Fibroblast of villous mesenchyme (primary cell): ENCODE data around the gene FANCC. TPM values are rescaled to one million over a fixed set of nuclear protein-coding genes. Genes with fewer than 3 reads are reported as not detected.
A peak's percentile ranks its signal among the peaks of the same experiment; 100 is the strongest.

Experiments used
- DNase-seq: peaks from one replicate; pipeline ENCODE4 v3.0.0-alpha.2; 2010; ENCODE audit warnings: low read depth
- H3K4me3 ChIP-seq: 2 replicates; pipeline ENCODE4 v1.5.1; 2011; ENCODE audit warnings: low read depth, mild to moderate bottlenecking, low read length
- total RNA-seq: library from RNA; depleted of rRNA; stranded (reverse); fragments of >200 nt; gene quantifications from 2 replicates; pipeline ENCODE4 v1.2.3, GENCODE V29; 2012
- TF ChIP-seq, protein P1 (sequence below): IDR thresholded peaks from 2 replicates; pipeline ENCODE4 v1.5.1; 2012; ENCODE audit warnings: low read depth, mild to moderate bottlenecking, low read length; ENCODE audit not compliant: insufficient read depth

The FANCC gene
- total RNA-seq, 1 donor, result 7.8 TPM

DNA sequence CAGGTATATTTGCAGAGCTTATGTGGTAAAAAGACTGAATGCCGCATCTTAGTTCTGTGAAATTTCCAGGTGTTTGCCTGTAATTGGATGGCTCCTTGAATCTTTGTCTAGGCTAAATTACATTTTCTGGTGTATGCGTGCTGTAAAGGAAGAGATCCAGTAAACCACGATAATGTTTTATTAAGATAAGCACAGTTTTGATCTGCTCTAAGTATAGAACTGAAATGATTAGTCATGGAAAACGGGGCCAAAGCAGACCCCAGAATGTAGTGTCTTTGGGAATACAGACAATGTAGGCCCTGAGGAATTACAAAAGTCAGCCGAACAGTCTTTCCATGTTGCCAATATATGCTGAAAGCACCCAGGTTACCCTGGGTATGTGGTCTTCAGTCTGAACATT is 257.3 kb downstream of the FANCC start:
- no peak for DNase-seq
- TF ChIP-seq, protein P1, sequence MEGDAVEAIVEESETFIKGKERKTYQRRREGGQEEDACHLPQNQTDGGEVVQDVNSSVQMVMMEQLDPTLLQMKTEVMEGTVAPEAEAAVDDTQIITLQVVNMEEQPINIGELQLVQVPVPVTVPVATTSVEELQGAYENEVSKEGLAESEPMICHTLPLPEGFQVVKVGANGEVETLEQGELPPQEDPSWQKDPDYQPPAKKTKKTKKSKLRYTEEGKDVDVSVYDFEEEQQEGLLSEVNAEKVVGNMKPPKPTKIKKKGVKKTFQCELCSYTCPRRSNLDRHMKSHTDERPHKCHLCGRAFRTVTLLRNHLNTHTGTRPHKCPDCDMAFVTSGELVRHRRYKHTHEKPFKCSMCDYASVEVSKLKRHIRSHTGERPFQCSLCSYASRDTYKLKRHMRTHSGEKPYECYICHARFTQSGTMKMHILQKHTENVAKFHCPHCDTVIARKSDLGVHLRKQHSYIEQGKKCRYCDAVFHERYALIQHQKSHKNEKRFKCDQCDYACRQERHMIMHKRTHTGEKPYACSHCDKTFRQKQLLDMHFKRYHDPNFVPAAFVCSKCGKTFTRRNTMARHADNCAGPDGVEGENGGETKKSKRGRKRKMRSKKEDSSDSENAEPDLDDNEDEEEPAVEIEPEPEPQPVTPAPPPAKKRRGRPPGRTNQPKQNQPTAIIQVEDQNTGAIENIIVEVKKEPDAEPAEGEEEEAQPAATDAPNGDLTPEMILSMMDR, result no peak

DNA sequence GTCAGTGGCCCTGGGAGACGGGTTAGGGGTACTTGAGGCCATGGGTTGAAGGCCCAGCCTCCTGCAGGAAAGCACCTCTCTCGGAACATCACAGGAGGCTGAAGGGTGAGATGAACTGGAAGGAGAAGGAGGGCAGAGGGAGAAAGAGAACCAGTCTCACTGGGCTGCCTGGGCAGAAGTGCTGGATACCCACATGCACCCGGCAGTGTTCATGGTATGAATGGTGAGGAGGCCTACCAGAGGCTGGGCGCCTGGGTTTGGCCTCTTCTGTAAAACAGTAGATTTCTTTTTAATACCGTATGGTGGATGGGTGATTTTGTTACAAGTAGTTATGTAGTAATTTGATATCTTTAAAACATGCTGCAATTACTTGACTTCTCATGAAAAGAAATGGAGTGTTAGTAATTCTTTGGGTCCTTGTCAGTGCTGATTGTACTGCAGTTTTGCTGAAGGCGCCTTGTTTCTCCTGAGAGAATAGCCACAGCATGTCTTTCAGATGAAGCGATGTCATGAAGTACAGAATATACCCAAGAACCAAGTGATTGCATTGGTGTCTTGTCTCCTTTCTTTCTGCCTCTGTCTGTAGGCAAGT is 258.6 kb downstream of the FANCC start:
- no peak for DNase-seq
- no peak overlapping the region for H3K4me3 ChIP-seq
- TF ChIP-seq, protein P1, result no peak

More for the DNA sequence above, 257.3 kb downstream of the FANCC start:
- no peak overlapping the region for H3K4me3 ChIP-seq

DNA sequence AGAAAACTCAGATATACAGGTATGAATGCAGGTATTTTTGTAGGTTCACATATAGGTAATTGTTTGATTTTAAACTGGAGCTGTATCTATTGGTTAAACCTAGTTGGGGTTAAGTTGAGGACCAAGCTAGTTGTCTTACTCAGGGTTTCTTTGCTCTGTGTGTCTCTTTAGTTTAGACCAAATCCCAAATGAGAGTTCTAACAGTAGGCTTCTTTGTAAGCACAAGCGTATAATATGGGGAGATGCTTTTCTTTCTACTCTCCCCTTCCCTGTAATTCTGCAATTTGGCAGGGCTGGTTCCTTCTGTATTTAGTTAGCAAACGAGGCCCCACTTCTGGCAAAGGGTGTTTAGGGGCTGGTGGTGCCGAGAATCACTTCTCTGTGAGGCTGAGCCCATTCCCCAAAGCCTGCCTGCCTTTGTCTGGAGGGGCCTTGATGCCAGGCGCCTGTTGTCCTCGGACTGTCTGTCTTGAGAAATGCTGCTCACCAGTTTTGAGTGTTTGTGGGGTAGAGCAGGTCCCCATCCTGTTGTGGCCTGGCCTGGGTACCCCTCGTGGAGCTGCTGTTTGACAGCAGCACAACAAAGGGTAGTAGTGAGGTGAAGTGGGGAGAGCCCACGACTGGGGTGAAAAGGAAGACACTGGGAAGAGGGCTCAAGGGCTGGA is 259.3 kb downstream of the FANCC start:
- DNase-seq, result no peak
- no peak overlapping the region for H3K4me3 ChIP-seq
- TF ChIP-seq, protein P1, result no peak

DNA sequence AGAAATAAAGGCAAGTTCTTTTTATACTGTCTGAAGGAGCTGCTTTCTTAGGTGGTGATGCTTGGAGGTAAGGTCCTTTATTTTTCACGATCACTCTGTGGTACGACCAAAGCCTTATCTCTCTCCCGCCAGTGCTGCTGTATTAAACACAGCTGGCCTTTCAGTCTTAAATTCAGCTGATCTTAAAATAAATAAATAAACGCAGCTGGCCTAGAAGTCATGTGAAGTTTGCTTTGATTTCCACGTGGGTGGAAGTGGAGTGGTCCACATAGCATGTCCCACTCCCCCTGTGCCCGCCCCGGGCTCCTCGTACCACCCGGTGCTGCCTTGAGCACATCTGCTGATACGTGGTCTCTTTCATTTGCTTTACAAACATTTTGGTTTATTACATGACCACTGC is 260.4 kb downstream of the FANCC start:
- TF ChIP-seq, protein P1, result no peak
- peak overlapping the region; percentile 24 for H3K4me3 ChIP-seq

DNA sequence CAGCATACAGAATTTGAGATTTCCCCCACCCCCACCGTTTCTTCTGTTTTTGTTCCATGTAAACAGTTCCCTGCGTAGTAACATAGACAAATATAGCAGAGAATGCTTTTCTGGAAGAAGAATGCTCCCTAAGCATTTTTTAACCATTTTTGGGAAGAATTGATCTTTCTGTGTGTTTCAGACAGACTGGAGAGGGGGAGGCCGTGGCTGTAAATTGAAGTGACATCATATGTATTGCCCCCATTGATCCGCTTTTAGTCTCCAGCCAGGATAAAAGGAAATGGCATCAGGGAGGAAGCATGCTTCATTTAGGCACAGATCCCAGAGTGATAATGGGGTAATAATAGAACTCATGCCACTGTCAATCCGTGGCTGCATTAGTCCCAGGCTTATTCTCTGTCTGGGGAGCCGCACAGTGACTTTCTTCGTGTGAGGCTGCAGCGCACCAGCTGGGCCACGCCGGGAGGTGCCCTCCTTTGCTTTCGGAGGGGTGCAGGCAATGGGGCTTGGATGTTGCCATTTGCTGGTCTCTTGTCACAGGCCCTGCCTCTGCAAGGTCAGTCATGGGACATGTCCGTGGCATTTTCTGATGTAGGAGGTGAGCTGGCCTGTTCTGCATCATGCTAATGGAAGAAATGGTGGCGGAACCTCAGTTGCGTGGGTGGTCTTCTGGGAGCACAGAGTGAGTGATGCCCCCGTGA is 261.5 kb downstream of the FANCC start:
- H3K4me3 ChIP-seq, result peak overlapping the region; percentile 43
- DNase-seq, result peak; percentile 71
- TF ChIP-seq, protein P1, result no peak

More for the DNA sequence above, 260.4 kb downstream of the FANCC start:
- DNase-seq, result peak; percentile 94

DNA sequence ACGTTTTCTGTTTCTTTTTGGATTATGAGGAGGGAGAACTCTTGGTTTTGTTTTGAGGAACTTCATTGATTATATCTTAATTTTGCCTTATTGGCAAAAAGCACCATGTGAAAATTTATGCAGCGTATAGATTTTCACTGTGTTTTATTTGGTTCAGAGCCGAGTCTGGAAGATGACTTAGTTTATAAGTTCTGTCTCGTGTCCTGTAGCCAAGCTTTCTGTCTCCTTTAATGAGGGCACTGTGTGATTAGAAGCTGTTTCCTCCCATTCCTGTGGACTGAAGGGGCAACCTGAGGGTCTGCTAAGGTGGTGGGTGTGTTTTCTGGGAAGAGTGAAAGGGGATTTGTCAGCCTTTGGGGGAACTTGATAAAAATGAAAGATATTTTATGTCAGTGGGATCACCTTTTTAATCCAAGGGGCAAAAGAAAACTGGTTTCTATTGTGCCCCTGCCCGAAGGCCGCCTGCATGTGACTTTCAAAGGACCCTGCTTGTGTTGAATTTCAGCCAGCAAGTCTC is 262.1 kb downstream of the FANCC start:
- H3K4me3 ChIP-seq, result peak overlapping the region; percentile 34
- TF ChIP-seq, protein P1, result no peak
- DNase-seq, result peak; percentile 54
